ENCODE measurements around the gene JPH2. TPM values are rescaled to one million over a fixed set of nuclear protein-coding genes. Genes with fewer than 3 reads are reported as not detected.
A peak's percentile ranks its signal among the peaks of the same experiment; 100 is the strongest.

Gene JPH2
- total RNA-seq, 4 donors from 2014 or later = 173 to 442 (median 242) TPM

DNA sequence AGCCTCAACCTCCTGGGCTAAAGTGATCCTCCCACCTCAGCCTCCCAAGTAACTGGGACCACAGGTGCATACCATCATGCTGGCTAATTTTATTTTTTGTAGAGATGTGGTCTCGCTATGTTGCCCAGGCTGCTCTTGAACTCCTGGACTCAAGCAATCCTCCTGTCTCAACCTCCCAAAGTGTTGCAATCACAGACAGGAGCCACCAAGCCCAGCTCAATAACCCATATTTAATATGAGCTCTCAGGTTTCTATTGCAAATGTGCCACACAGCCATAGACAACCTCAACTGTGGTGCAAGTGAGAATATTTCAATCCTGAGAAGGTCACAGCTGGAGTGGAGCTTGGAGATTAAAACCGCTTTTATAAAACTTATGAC, 14.4 kb downstream of the JPH2 start:
- H3K27ac ChIP-seq = peak overlapping the region; percentile 14 to 96 (median 82)
- 67 to 71% methylated on average over 1 to 2 of the region's 2 CpGs for WGBS, 2 donors (ENCODE audit: low coverage in 1 of 2)
- no peaks in the 10 kb centered on the region for H3K9me3 ChIP-seq
- H3K4me1 ChIP-seq = peaks cover 0 to 98% (median 3%) of the 10 kb centered on the region in 3 donors
- H3K4me3 ChIP-seq = no peak overlapping the region
- H3K36me3 ChIP-seq = peaks cover 0 to 5% of the 10 kb centered on the region in 2 donors
- no peak for TF ChIP-seq POLR2AphosphoS5 (IDR thresholded peaks at IDR 0.05)
- TF ChIP-seq, protein P1, sequence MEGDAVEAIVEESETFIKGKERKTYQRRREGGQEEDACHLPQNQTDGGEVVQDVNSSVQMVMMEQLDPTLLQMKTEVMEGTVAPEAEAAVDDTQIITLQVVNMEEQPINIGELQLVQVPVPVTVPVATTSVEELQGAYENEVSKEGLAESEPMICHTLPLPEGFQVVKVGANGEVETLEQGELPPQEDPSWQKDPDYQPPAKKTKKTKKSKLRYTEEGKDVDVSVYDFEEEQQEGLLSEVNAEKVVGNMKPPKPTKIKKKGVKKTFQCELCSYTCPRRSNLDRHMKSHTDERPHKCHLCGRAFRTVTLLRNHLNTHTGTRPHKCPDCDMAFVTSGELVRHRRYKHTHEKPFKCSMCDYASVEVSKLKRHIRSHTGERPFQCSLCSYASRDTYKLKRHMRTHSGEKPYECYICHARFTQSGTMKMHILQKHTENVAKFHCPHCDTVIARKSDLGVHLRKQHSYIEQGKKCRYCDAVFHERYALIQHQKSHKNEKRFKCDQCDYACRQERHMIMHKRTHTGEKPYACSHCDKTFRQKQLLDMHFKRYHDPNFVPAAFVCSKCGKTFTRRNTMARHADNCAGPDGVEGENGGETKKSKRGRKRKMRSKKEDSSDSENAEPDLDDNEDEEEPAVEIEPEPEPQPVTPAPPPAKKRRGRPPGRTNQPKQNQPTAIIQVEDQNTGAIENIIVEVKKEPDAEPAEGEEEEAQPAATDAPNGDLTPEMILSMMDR (IDR thresholded peaks at IDR 0.05) = no peak
- no peak for TF ChIP-seq POLR2A (IDR thresholded peaks at IDR 0.05)
- H3K27me3 ChIP-seq = no peaks in the 10 kb centered on the region
- no peak for ATAC-seq

DNA sequence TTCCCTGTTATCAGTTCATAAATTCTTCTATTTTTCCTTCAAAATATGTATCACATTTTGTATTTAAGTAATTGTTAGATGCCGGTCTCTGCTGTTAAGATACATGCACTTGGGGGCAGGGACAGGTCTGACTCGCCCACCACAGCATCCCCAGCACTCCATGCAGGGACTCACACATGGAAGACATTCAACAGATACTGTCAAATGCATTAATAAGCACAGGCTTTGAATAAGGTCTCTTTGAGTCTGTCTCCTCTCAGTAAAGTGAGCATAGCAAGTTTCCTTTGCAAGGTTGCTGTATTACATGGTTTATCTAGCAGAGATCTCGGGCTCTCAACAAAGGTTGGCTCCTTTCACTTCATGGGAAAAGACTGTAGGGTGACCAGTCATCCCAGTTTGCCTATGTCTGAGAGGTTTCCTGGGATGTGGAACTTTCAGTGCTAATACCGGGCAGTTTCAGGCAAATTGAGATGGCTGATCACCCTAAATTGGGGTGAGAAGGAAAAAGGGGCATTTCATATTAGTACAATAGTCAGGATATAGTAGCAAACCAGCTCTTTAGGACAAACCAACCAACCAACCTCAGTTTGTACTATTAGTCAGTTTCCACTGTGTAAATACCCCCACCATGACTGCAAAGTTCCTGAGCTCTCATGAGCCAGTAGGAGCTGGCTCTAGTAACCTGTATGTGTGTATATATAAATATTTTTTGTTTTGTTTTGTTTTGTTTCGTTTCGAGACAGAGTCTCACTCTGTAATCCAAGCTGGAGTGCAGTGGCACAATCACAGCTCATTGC, 15.0 kb downstream of the JPH2 start:
- ATAC-seq = no peak
- Histone ChIP-seq H3K4me3 (no peak overlapping the region), H3K4me1 (peaks cover 0 to 98% (median 8%) of the 10 kb centered on the region in 3 donors), H3K9me3 (no peaks in the 10 kb centered on the region), H3K36me3 (peaks cover 0 to 5% of the 10 kb centered on the region in 2 donors), H3K27ac (peak overlapping the region; percentile 70 to 96 (median 85)), H3K27me3 (no peaks in the 10 kb centered on the region)
- 24 to 46% methylated on average over 3 to 6 of the region's 6 CpGs for WGBS, 2 donors (ENCODE audit: low coverage in 1 of 2)
- TF ChIP-seq, protein P1 (IDR thresholded peaks at IDR 0.05) = no peak
- TF ChIP-seq EP300 (IDR thresholded peaks at IDR 0.05) = no peak
- no peak for TF ChIP-seq POLR2AphosphoS5 (IDR thresholded peaks at IDR 0.05)
- TF ChIP-seq POLR2A (IDR thresholded peaks at IDR 0.05) = no peak

DNA sequence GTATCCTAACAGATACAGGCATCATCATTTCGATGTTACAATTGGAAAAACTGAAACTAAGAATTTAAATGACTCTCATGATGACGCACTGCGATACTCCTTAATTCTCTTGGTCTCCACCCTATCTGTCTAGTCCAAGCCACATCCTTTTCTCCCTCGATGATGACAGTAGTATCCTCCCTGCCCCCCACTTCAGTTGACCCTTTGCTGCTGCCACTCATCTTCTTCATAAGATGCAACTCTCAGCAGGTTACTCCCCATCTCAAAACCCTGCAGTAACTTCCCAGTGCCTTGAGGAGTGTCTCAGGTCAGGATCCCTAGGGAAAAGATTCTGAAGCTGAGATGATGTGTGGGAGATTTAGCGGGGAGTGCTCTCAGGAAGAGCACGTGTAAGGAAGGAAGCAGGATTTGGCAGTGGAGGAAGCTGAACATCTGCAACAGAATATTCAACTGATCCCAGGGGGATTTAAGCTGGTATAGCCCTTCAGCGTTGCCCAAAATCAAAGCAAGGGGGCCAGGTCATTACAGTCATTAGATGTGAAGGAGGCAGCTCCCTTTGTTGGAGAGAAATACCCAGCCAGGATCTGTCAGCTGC, 16.1 kb downstream of the JPH2 start:
- 25 to 31% methylated on average over 7 of the region's 7 CpGs for WGBS, 2 donors (ENCODE audit: low coverage in 1 of 2)
- TF ChIP-seq POLR2A (IDR thresholded peaks at IDR 0.05) = no peak
- TF ChIP-seq EP300 (IDR thresholded peaks at IDR 0.05) = no peak
- TF ChIP-seq, protein P1 (IDR thresholded peaks at IDR 0.05) = no peak
- no peak for TF ChIP-seq POLR2AphosphoS5 (IDR thresholded peaks at IDR 0.05)
- Histone ChIP-seq H3K9me3 (no peaks in the 10 kb centered on the region), H3K4me3 (no peak overlapping the region), H3K27me3 (no peaks in the 10 kb centered on the region), H3K4me1 (peaks cover 0 to 98% (median 8%) of the 10 kb centered on the region in 3 donors), H3K27ac (peak overlapping the region; percentile 70 to 96 (median 85)), H3K36me3 (peaks cover 0 to 5% of the 10 kb centered on the region in 2 donors)
- no peak for ATAC-seq

DNA sequence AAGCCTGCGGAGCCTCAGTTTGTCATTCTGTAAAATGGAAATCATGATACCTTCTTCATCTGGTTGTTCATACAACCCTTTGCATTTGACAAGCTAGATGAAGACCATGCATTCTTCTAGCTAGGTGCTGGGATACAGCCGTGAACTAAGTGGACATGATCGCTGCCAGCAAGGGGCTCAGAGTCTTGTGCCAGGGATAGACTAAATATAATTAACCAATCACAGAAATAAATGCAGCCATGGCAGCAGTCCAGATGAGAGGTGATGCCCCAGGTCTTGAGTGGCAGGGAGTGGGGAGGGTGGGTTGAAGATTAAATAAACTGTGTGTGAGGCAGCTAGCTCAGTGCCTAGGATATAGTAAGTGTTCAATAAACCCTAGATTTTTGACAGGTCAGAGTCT, 19.3 kb downstream of the JPH2 start:
- H3K27ac ChIP-seq = peak overlapping the region; percentile 88 to 96 (median 94)
- no peak for ATAC-seq
- H3K36me3 ChIP-seq = no peaks in the 10 kb centered on the region
- WGBS, 2 donors (ENCODE audit: low coverage in 1 of 2) = 36 to 58% methylated on average over 2 to 3 of the region's 3 CpGs
- peaks cover 0 to 85% (median 8%) of the 10 kb centered on the region in 3 donors for H3K4me1 ChIP-seq
- no peak overlapping the region for H3K4me3 ChIP-seq
- TF ChIP-seq POLR2A (IDR thresholded peaks at IDR 0.05) (no peak), EP300 (IDR thresholded peaks at IDR 0.05) (no peak), POLR2AphosphoS5 (IDR thresholded peaks at IDR 0.05) (no peak)
- TF ChIP-seq, protein P1 (IDR thresholded peaks at IDR 0.05) = no peak
- H3K27me3 ChIP-seq = no peaks in the 10 kb centered on the region
- no peaks in the 10 kb centered on the region for H3K9me3 ChIP-seq
